SU-DHL-6 (cell line): ENCODE results near the gene CNTNAP4.

Source experiments
- H2AFZ ChIP-seq: fragments of 200-600 bp; sonication (generic); 2 replicates; pipeline ENCODE4 v1.6.1; 2014; ENCODE audit warnings: low read depth, mild to moderate bottlenecking, moderate library complexity, mixed read lengths, antibody characterized with exemption, low read length; ENCODE audit not compliant: severe bottlenecking
- H3F3A ChIP-seq: fragments of 200-600 bp; shearing (Covaris generic); 2 replicates; pipeline ENCODE4 v1.6.0; 2016; ENCODE audit warnings: antibody characterized with exemption, mild to moderate bottlenecking; ENCODE audit not compliant: insufficient read depth
- H3K27ac ChIP-seq: fragments of 200-600 bp; sonication (generic); 2 replicates; pipeline ENCODE4 v1.5.1; 2016; ENCODE audit warnings: low read depth, mild to moderate bottlenecking, low read length, moderate library complexity, mixed read lengths
- H3K27me3 ChIP-seq: fragments of 200-600 bp; sonication (generic), shearing (Covaris generic); 2 replicates; pipeline ENCODE4 v1.6.0; 2014; ENCODE audit warnings: mild to moderate bottlenecking, low read length
- H3K36me3 ChIP-seq: fragments of 200-600 bp; sonication (generic); 2 replicates; pipeline ENCODE4 v1.6.1; 2014; ENCODE audit warnings: mild to moderate bottlenecking, low read length, mixed read lengths
- H3K4me2 ChIP-seq: fragments of 300-600, 200-600 bp; shearing (Covaris generic), sonication (generic); 2 replicates; pipeline ENCODE4 v1.6.0; 2014; ENCODE audit warnings: low read length, low read depth, mild to moderate bottlenecking; ENCODE audit not compliant: poor library complexity, severe bottlenecking
- H3K4me3 ChIP-seq: fragments of 200-600 bp; sonication (generic); 2 replicates; pipeline ENCODE4 v1.5.1; 2014; ENCODE audit warnings: antibody characterized with exemption, low read length, mild to moderate bottlenecking, mixed read lengths; ENCODE audit not compliant: insufficient read depth, poor library complexity, severe bottlenecking
- H3K79me2 ChIP-seq: fragments of 200-600 bp; sonication (generic); 2 replicates; pipeline ENCODE4 v1.6.1; 2014; ENCODE audit warnings: mild to moderate bottlenecking, low read length, moderate library complexity; ENCODE audit not compliant: insufficient read depth
- H3K9ac ChIP-seq: fragments of 200-600 bp; sonication (generic); 2 replicates; pipeline ENCODE4 v1.7.0; 2014; ENCODE audit warnings: mild to moderate bottlenecking, low read length
- H3K9me2 ChIP-seq: fragments of 200-600 bp; sonication (generic); replicated peaks from 2 replicates; pipeline ENCODE4 v1.6.1; 2014; ENCODE audit warnings: low read length; ENCODE audit not compliant: insufficient read depth
- H3K9me3 ChIP-seq: fragments of 200-600 bp; sonication (generic); 2 replicates; pipeline ENCODE4 v1.6.1; 2014; ENCODE audit warnings: low read length, mixed read lengths; ENCODE audit not compliant: insufficient read depth
- H4K20me1 ChIP-seq: fragments of 200-600 bp; sonication (generic); 2 replicates; pipeline ENCODE4 v1.6.1; 2014; ENCODE audit warnings: low read depth, mild to moderate bottlenecking, antibody characterized with exemption, low read length, moderate library complexity, mixed read lengths
- CTCF ChIP-seq: fragments of 200-600 bp; sonication (generic); IDR thresholded peaks from one replicate; pipeline ENCODE4 v1.5.1; 2017; ENCODE audit warnings: antibody characterized with exemption, mild to moderate bottlenecking, low read length, moderate library complexity; ENCODE audit not compliant: insufficient read depth, poor library complexity, severe bottlenecking
- EZH2phosphoT487 ChIP-seq: fragments of 200-600 bp; sonication (generic), shearing (Covaris generic); conservative IDR thresholded peaks from 2 replicates; pipeline ENCODE4 v1.6.1; 2018; ENCODE audit warnings: mild to moderate bottlenecking, antibody characterized with exemption, low read length, moderate library complexity, mixed read lengths

Gene CNTNAP4

GRCh38 chr16:76297941-76298340, 20.7 kb downstream of the CNTNAP4 start:
- Histone ChIP-seq H2AFZ (no peak overlapping the region), H3K27ac (no peak overlapping the region), H3K4me2 (no peak overlapping the region), H3K9me2 (no peaks in the 10 kb centered on the region), H3K9me3 (no peaks in the 10 kb centered on the region), H3F3A (no peaks in the 10 kb centered on the region), H3K79me2 (no peaks in the 10 kb centered on the region), H4K20me1 (no peaks in the 10 kb centered on the region), H3K36me3 (no peaks in the 10 kb centered on the region), H3K4me3 (no peak overlapping the region), H3K9ac (no peak overlapping the region), H3K27me3 (no peaks in the 10 kb centered on the region)
- TF ChIP-seq EZH2phosphoT487 (no peak), CTCF (no peak)

DNA sequence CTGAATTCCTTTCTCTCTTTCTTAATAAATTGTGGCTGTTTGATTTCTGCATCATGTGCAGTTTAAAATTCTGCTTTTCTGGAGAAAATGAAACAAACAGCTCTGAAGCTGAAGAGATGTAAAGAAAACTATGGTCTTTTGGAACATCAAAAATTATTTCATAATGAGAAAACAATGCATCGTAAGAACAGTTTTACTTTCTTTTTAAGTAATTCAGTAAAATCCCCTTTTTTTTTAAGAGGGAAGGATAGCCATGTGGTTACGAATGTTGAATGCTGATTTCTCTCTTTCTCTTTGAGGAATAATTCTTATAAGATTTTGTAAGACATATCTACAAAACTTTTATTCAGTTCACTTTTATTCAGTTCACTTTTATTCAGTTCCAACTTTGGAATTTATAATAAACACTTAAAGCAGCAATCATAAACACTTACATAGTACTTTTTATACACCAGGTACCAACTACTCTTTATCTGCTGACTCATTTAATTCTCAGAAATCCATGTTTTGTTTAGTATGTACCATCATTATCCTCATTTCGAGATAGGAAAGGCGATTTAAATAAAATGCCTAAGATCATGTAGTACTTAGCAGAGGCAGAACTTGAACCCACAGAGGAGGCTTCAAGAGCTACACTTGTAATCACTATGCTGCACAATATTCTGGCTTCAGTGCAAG, 26.6 kb downstream of the CNTNAP4 start:
- H3K9me3 ChIP-seq, result no peaks in the 10 kb centered on the region
- H3K9me2 ChIP-seq, result no peaks in the 10 kb centered on the region
- no peaks in the 10 kb centered on the region for H4K20me1 ChIP-seq
- no peak overlapping the region for H3K4me2 ChIP-seq
- no peak overlapping the region for H3K27ac ChIP-seq
- no peaks in the 10 kb centered on the region for H3K36me3 ChIP-seq
- H2AFZ ChIP-seq, result no peak overlapping the region
- H3K27me3 ChIP-seq, result no peaks in the 10 kb centered on the region
- no peaks in the 10 kb centered on the region for H3K79me2 ChIP-seq
- no peaks in the 10 kb centered on the region for H3F3A ChIP-seq
- H3K4me3 ChIP-seq, result no peak overlapping the region
- TF ChIP-seq CTCF, result no peak
- H3K9ac ChIP-seq, result no peak overlapping the region

DNA sequence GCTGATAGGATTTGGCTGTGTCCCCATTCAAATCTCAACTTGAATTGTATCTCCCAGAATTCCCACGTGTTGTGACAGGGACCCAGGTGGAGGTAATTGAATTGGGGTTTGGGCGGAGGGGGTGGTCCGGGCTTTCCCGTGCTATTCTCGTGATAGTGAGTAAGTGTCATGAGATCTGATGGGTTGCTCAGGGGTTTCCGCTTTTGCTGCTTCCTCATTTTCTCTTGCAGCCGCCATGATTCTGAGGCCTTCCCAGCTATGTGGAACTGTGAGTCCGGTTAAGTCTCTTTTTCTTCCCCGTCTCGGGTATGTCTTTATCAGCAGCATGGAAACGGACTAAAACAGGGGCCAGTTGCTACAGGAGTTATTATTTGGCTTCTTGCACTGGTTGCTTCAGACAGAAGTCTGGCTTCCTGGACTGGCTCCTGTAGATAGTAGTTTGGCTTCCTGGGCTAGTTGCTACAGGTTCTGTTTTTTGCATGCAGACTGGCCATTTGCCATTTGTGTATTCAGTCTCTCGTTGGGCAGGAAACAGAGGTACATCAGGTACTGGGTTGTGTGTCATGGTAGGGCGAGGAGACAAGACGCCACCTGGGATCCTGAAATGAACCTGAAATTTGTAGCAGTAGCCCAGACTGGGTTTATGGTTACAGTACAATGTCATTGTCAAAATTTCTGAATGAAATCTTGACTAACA, 32.6 kb downstream of the CNTNAP4 start:
- no peaks in the 10 kb centered on the region for H3K27me3 ChIP-seq
- H3K9me3 ChIP-seq, result no peaks in the 10 kb centered on the region
- H4K20me1 ChIP-seq, result no peaks in the 10 kb centered on the region
- no peaks in the 10 kb centered on the region for H3K36me3 ChIP-seq
- no peak for TF ChIP-seq EZH2phosphoT487
- no peak for TF ChIP-seq CTCF
- no peak overlapping the region for H3K9ac ChIP-seq
- H3K27ac ChIP-seq, result no peak overlapping the region
- no peak overlapping the region for H3K4me2 ChIP-seq
- no peaks in the 10 kb centered on the region for H3F3A ChIP-seq
- no peak overlapping the region for H2AFZ ChIP-seq
- no peak overlapping the region for H3K4me3 ChIP-seq
- H3K79me2 ChIP-seq, result no peaks in the 10 kb centered on the region
- H3K9me2 ChIP-seq, result no peaks in the 10 kb centered on the region
